HL-60/S4 (cell line): ENCODE measurements around the gene OR5C1.

ENCODE experiments used
- in situ Hi-C: fragments of 300-500 bp; cut with MboI; formaldehyde crosslinking; loops from 2 replicates; pipeline ENCODE4 v1.14.3; 2022; ENCODE audit warnings: low sequenced_read_pairs

The OR5C1 gene

DNA sequence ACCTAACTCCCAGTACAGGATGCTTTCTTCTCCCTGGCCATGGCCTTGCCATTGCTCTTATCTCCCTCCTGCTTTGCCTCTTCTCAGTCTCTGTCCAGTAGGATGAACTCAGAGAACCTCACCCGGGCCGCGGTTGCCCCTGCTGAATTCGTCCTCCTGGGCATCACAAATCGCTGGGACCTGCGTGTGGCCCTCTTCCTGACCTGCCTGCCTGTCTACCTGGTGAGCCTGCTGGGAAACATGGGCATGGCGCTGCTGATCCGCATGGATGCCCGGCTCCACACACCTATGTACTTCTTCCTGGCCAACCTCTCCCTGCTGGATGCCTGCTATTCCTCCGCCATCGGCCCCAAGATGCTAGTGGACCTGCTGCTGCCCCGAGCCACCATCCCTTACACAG lies at the start of gene OR5C1:
Gene OR5C1 (plus strand): TSS at position 103 of the 400 bp plus-strand sequence. CDS start 0 bp downstream, at position 103.
- in situ Hi-C loops, result no loop called here

DNA sequence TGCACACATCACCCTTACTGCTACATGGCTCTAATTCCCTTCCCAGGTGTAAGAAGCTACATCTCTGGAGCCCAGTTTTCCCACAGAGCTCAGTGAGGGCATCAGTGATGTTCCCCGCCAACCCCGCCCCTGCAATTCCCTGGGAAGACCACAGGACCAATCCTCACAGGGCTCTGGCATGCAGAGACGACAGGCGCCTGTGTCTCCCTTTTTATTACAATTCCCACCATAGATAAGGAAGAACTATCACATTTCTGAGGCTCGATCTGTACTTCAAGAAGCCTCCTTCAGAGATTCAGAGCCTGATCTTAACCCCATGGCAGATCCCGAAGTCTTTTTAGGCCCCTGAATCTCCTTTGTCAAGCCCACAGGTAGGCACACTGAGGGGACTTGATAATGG lies 46.7 kb upstream of the OR5C1 start, which contains the start of gene OR1L6:
Gene OR1L6 (plus strand): TSS at position 301 of the 400 bp plus-strand sequence. CDS start 7,545 bp downstream, outside the sequence.
- in situ Hi-C loops, result no loop called here

DNA sequence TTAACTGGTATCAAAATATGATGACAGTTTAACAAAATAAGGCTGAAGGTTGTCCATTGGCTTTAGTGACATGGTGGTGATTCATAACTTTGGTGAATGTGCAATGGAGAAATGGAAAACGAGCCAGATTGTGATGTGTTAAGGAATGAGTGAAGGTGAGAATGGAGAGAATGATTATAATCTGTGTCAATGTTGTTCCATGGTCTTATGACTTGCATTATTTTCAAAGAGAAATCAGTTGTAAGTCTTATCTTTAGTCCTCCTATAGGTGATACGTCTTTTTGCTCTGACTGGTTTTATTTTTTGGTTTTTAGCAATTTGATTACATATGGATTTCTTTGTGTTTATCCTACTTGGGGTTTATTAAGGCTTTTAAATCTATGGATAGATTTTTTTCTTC lies 33.9 kb upstream of the OR5C1 start:
- in situ Hi-C loops, result no loop called here

DNA sequence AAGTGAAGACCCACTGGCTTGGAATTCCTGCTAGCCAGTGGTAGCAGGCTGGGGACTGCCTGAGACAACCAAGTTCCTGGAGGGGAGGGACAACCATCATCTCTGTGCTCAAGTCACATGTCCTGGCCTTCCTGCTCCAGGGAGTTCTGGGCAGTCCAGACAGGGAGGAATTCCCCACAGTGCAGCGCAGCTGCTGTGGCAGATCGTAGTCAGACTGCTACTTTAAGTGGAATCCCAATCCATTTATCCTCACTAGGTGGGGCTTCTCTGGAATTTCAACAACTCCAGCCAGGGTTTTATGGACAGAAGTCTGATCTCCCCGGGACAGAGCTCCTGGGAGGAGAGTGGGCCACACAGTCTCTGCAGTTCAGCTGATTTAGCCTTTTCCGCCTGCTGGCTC lies 20.9 kb upstream of the OR5C1 start:
- in situ Hi-C loops, result no loop called here

GRCh38 chr9:122777052-122777451 lies 11.7 kb upstream of the OR5C1 start:
- in situ Hi-C loops, result no loop called here

DNA sequence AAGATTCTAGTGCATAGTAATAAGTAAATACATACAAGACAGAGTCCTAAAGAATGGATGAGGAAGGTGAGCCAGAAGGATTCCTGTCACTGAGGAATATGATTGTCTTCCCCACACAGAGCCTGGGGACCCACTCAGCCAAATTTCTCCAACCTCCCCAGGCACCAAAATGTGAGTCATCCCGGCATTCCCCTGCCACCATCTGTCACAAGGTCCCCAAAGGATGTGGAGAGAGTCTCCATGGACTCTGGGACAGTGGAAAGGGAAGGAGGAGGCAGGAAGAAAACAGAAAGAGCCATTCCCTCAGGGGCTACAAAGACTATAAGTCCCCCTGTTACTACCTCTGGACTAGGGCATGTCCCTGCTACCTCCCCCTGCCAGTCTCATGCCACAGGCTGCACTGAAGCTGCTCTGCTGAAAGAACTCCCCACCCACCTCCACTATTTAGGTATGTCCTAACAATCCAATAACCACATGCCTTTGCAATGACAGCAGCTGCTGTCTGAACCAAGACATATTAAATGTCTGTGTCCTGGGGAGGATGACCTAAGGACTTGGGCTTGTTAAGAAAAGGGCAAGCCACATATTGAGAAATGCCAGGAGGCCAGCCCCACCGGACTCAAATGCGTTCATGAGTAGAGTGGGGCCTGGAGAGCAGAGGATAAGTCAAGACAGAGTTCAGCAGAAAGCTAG lies 10.7 kb upstream of the OR5C1 start:
- in situ Hi-C loops, result no loop called here

DNA sequence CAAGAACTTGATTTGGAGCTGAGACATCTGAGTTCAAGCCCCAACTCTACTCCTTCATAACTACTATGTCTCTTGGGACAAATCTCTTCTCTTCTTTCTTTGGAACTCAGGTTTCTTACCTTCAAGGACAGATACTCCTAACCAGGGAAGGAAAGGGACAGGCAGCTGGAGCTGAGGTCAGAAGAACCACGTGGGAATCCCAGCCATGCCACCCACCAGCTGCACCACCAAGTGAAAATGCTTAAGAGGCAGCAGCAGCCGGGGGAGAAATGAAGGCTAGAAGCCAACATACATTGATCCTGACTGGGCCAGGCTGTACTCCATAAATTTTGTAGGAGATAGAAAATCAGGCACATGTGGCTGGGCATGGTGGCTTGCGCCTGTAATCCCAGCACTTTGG lies 9.6 kb upstream of the OR5C1 start:
- in situ Hi-C loops, result no loop called here

DNA sequence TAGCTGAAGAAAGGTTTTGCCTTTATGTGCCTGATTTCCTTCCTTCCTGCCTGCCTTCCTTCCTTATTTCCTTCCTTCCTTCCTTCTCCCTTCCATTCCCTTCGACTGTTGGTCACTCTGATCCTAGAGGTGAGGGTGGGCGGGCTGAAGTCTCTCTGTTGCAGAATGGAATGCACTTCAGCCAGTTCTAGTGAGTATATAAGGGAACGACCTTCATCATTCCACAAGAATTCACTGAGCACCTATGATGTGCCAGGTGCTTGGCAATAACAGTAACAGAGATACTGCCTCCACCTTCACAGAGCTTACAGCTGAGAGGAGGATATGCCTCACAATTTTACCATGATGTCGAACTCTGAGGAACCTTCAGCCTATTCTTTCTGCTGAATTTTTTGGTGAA lies 8.7 kb upstream of the OR5C1 start:
- in situ Hi-C loops, result no loop called here

DNA sequence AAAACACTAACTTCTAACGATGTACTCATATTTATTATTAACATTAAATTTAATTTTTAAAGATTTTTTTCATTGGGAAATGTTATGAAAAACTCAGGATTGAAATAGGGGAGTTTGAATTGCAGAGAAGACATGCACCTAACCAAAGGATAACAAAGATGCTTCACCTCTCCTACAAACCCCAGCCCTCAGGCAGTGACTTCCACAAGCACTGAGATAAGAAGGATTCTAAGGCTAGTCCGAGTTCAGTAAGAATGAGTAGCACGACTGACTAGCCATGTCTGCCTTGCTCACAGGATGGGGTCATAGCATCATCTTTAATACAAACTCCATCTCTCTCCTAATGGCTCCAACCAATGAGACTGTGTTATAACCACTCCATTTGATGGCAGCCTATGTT lies 7.1 kb upstream of the OR5C1 start:
- in situ Hi-C loops, result no loop called here

DNA sequence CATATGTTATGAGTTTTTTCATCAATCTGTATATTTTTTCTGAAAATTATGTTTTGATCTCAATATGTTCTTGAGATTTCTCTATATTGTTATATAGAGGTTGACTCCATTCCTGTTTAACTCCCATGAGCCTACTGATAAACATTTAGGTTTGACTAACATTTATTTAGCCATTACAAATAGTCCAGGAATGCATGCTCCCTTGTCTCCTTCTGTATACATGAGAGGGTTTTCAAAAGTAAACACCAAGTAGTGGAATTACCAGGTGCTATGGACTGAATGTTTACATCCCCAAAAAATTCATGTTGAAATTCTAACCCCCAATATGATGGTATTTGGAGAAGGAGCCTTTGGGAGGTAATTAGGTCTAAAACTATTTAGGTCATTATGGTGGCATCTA lies 3.5 kb upstream of the OR5C1 start:
- in situ Hi-C loops, result no loop called here

GRCh38 chr9:122786338-122786737 lies 2.4 kb upstream of the OR5C1 start:
- in situ Hi-C loops, result no loop called here

- in situ Hi-C loops, result no loop called here
Observed at GRCh38 chr9:122789256-122790046, 718 bp downstream of the OR5C1 start.

DNA sequence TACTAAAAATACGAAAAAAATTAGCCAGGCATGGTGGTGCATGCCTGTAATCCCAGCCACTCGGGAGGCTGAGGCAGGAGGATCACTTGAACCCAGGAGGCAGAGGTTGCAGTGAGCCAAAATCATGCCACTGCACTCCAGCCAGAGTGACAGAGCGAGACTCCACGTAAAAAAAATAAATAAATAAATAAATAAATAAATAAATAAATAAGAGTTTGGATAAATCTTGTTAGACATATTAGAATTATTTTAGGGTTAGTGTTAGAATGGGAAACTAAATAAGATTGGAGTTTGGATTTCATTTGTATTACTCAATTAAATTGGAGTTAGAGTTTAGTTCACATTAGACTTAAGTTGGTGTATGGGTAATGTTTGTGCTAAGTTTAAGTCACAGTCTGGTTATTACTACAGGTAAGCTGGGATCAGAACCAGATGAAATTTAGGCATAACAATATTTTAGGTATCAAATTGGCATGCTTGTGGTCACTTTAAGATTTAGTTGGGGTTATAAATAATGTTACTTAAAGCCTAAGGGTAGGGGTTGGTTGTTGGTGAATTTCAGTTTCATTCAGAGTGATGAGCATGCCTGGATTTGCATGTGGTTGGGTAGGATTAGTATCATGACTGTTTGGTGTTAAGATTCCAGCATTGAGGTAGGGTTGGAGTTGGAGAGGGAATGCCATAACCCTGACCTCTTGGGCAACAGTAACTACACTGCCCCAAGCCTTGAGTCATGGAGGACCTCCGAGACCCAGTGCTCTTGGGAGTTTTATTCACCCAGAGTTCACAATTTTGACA lies 3.3 kb downstream of the OR5C1 start:
- in situ Hi-C loops, result no loop called here

- in situ Hi-C loops, result no loop called here
Observed at GRCh38 chr9:122797316-122798063, 8.8 kb downstream of the OR5C1 start.

GRCh38 chr9:122800066-122801060 lies 11.6 kb downstream of the OR5C1 start, which contains the start of gene OR1K1:
TSS of gene OR1K1 (plus strand) at chr9:122800123. CDS start at chr9:122800123, 0 bp downstream.
- in situ Hi-C loops, result loop anchor here (10.0 to 25.0 kb wide), 2 partner anchors 336 to 688 kb away; no protein-coding TSS in a partner anchor

DNA sequence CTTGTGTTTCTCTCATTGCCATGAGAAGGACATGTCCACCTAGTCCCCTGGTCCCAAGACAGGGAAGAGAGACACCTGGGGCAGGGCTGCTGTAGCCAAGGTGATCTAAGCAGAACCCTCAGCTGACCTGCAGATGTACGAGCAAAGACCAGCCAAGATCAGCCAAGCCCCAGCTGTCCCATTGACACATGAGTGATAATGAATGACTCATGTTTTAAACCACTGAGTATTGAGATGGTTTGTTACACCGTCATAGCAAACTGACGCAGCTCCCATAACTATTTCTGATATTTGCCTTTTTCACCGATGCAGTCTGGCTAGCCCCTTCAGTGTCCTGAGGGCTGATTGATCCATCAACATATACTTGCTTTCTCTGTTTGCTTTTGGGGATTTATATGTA lies 17.9 kb downstream of the OR5C1 start:
- in situ Hi-C loops, result loop anchor here (10.0 to 25.0 kb wide), 2 partner anchors 342 to 694 kb away; no protein-coding TSS in a partner anchor

DNA sequence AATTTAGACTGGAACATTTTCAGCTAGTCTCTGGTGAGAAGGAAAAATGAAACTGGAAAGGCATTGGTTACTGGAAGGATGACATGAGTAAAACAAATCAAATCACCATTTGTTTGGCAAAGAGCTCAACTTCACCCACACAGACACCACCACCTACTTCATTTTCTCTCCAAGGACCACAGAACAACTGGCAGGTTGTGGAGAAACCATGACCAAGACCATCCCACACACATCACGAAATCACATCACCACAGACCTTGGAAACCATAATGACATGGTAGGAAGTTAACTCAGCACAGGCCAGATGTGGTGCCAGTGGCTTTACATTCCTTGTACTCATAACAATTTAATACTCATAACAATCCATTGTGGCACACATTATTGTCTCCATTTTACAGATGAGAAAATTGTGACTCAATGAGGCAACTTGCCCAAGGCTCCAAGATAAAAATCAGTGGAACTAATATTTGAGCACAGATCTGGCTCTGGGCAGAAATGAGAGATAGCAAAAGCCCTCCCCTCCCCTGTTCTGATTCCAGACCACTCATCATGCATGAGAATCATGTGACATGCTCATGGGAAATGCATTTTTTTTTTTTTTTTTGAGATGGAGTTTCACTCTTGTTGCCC lies 18.7 kb downstream of the OR5C1 start:
- in situ Hi-C loops, result loop anchor here (10.0 to 25.0 kb wide), 2 partner anchors 343 to 695 kb away; no protein-coding TSS in a partner anchor

DNA sequence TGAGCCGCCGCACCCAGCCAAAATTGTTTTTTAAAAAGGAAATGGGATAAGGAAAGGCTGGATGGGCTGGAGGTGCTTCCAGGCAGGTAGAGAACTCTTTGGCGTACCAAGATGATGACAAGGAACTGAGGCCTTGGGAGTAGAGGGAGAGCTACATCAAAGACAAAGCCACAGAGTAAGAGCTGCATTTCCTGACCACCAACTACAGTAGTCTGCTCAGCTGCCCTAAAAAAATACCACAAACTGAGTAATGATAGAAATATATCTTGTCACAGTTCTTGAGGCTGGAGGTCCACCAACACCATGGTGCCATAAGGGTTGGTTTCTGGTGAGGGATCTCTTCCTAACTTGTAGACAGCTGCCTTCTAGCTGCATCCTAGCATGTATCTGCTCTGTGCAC lies 19.4 kb downstream of the OR5C1 start:
- in situ Hi-C loops, result loop anchor here (10.0 to 25.0 kb wide), 2 partner anchors 343 to 696 kb away; no protein-coding TSS in a partner anchor
